GM19452 (cell line): ENCODE results near the gene PRRC2B.

ENCODE experiments used
- ATAC-seq: cut with Tn5 transposase; IDR thresholded peaks from one replicate; pipeline ENCODE4 v1.9.1; 2021; ENCODE audit not compliant: unreplicated experiment

Gene PRRC2B

DNA sequence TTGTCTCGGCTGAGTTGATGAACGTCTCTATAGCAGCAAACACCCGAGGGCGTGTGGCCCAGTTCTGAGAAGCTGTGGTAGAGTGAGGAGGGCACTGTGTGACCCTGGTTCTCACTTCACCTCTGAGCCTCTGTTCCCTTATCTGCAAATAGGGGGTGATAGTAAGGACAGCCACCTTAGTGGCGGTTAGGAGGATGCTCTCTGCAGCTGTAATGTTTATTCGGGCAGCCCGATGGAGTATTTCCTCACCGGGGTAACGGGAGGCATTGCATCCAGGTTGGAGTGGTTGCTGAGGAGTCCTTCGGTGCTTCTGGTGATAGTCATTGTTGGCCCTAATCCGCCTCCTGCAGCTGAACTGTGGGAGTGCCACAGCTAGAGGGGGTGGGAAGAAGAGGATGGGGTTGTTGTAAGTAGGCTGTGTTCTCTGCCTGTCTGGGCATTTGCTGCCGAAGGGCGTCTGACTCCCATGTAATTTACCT lies 13.9 kb downstream of the PRRC2B start:
- no peak for ATAC-seq

DNA sequence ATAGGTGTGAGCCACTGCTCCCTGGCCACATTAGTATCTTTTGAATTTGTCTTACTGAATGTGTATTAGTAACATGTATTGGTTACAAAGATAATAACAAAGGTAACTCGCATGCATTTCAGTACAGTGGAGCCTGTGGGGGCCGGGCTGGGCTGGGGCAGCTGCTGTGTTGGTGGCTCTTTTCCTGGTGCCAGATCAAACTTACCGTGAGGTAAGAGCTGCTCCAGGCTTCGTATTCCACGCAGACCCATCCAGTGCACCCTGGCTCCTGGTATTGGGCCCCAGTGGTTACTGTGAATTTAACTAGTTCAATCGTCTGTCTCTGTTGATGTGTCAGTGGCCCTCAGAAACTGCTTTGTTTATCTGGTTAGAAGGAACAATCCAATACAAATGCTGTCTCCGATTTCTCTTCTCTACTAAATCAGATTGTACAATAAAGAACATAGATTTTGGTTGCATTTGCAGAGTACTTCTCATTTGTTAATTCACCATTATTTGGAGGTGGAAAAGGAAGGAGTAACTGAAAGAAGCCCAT lies 15.6 kb downstream of the PRRC2B start:
- ATAC-seq: no peak

DNA sequence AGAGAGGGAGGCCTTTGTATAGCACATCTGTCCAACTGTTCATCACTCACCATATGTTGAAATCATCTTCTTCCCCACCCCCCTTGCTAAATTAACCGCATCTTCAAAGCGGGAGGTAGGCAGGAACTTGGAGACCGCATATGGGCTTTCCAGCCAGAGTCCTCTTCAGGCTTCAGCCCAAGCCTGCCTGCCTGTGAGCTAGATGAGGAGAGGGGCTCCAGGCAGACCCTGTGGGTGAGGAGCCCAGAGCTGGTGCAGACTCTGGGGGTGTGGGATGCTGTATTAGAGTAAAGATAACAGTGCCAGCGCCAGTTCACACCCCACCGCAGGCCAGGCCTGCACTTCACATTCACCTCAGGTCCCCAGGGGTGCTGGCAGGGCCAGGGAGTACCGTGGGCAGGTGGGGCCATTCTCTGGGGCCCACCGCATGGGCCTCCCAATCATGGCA lies 16.2 kb downstream of the PRRC2B start:
- ATAC-seq: no peak

DNA sequence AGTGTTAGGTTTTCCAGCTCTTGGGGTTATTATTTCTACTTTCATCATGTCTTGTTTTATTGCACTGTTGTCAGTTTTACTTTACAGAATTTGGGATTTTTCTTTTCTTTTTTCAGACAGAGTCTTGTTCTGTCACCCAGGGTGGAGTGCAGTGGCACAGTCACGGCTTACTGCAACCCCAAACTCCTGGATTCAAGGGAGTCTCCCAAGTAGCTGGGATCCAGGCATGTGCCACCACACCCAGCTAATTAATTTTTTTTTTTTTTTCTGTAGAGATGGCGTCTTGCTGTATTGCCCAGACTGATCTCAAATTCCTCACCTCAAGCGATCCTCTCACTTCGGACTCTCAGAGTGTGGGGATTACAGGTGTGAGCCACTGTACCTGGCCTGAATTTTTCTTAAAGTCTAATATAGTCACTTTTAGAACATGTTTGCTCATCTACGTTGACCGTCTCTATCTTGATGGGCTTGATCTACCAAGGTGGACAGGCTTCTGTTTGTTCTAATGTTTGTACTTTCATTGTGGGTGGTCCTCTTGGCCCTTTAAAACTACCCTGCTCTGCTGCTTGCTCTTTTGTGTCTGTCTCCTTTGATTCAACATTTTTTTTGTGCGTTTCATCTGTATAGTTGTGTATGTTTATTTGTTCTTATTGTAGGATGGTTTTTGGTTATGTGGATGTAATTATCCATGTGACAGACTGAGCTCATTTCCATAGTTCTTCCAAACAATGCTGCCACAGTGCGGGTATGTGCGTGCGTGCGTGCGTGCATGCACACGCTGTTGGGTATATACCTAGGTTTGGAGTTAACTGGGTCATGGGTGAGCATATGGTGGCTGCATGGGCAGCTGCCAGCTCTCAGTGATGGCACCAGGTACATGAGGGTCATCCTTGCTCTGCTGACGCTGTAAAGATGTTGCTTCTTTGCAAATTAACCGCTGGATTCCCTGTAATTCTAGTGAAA lies 18.1 kb downstream of the PRRC2B start:
- ATAC-seq: no peak

DNA sequence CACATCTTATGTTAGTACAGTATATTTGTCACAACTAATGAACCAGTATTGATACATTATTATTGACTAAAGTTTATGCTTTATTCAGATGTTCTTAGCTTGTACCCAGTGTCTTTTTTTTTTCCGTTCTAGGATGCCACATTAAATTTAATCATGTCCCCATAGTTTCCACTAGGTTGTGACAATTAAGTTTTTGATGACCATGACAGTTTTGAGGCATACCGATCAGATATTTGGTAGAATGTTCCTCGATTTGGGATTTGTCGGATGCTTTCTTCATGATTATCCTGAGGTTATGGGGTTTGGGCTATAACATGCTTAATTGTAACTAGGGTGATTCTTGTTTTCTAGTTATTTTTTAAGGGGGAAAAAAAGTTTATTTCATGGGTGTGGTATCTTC lies 22.6 kb downstream of the PRRC2B start:
- no peak for ATAC-seq

DNA sequence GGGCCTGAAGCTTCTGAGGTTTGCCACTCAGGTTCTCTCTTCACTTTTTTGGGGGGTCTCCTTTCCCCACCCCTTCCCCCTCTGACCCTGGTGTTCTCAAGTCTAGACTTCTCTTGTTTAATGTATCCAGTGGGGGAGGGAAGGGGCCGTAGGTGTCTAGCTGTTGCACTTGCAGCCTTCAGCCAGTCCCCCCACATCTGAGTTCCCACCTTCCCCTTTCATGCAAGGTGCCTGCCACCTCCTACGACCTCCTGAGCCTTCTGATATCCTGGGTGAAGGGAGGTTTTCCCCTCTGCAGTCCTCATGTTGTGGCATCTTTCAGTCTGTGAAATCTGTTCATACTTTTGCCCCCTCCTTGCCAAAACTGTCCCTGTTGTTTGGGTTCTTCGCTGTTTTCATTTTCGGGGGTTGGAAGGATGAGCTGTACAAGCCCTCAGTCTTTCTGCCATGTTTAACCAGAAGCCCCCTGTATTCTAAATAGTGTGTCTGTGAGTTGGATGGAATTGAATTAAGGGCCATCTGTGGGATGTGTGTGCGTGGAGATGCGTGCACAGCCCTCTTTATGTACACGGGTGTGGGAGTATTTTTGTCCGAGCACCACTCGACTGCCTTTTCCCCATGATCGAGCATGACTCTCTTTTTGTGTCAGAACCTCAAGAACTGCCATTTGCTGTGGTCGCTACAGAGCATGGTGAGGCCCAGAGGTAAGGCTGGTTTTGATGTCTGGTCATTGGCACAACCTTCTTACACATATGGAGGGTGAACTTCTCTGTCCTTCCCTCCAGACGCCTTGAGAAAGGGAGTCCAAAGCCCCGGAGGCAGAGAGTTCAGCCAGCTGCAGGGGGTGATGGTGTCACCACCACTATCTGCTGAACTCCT lies 23.6 kb downstream of the PRRC2B start:
- no peak for ATAC-seq

DNA sequence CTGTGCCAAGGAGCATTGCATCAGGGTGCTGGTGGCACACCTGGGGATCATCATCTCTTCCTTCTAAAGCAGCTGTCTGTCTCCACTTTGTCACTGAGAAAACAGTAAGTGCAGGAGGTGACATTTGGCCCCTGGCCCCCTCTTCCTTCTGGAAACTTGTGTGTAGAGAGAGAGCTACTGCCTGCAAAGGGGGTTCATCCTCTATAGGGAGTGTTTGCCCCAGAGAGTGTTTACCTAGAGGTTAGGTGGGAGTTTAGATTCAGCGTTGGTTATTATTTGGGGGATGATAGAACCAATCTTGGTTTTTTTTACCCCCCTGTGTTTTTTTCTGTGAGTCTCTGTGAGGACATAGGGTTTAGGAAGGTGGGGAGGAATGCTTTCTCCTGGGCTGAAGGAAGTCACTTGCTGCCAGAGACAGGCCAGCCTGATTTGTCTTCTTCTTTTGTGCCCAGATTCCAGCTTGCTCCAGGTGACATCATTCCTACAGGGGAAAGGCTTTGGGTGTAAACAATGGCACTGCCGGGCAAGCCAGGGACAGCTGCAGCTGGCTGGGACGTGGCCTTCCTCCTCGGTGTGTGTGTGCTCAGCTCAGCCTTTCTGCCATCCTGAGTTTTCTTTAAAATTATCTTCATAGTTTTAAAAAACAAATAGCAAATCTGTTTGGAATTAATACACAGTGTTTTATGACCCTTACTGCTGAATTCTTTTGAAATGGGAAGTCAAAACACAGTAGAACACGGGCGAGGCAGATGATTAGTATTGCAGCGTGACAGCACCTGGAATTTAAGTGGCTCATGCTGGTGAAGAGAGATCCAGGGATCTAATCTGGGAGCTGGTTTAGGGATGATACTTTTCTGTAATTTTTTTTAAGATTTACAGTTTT lies 24.5 kb downstream of the PRRC2B start:
- no peak for ATAC-seq

DNA sequence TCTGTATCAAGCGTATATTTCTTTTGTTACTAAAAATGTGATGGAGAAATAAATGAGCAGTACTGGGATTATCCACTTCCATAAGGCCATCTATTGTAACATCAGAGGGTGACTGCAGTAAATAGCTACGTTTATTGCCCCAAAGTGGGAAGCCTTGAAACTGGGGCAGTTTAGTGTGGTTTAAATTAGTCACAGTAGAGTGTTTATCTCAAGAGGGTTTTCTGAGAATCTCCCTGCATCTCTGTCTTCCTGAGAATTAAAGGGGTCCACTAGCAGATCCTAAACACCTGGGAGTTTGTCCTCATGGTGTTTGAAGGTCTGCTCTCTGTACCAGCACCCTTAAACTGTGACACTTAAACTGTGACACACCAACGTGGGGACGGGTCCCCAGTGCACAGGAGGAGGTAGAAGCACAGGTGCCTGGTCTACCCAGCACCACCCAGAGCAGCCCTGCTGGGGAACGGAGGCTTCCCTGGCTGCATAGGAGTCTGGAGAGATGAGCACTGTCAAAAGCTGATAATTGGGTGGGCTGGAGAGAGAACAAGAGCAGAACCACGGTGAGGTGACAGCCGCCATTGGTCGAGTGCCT lies 25.2 kb downstream of the PRRC2B start:
- no peak for ATAC-seq

DNA sequence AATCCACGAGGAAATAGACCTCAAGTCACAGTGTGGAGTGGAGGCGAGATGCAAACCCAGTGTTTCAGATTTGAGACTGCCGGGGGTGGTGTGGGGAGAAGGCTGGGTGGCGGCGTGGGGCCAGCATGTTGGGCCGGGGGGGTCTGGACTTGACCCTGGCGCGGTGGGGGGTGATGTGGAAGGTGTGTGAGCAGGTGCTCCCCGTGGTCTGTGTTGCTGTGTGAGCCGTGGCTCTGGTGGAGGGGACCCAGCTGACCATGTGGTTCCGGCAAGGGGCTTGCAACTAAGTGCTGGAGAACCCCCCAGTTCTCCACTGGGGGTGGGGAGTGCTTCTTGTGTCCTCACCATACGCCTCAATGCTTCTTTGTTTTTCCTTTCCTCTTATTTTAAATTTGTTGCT lies 25.8 kb downstream of the PRRC2B start:
- ATAC-seq: no peak

DNA sequence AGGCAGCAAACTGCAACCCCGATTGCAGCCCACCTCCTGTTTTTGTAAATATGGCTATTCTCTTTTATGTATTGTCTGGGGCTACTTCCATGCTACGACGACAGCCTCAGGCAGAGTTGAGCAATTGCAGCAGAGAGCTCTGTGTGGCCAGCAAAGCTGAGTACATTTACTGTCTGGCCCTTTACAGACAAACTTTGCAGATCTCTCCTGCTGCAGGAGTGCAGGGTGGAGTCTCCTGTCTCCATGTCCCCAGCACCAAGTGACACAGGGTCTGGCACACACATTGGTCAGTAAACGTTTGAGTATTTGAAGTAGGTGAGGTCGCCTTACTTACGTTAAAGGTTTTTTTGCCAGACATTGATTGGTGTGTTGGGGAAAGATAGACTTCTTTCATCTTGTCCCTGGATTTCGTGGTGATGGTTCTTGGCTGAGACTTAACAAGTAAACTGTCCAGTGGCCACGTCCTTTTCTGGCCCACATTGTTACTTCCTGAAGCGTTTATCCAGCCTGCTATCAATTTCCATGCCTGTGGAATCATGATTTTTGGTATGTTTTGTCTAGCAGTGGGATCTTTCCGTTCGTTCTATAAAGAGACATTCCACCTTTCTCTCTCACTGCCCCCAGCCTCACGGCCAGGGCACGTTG lies 27.2 kb downstream of the PRRC2B start:
- no peak for ATAC-seq

DNA sequence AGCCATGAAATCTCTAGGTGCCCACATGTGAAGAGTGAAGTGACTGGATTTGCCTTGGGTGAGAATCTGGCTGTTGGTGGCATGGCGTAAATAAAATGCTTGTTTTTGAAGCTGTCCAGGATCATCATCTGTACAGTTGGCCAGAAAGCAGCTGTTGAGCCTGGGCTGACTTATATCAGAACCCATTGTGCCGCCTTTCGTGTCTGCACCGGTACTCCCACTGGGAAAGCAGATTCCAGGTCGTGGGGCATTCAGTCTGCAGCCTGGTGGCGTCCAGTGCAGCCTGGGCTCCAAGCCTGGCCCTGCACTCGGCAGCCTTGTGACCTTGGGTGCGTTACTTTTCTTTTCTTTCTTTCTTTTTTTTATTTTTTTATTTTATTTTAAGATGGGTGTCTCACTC lies 27.8 kb downstream of the PRRC2B start:
- no peak for ATAC-seq

DNA sequence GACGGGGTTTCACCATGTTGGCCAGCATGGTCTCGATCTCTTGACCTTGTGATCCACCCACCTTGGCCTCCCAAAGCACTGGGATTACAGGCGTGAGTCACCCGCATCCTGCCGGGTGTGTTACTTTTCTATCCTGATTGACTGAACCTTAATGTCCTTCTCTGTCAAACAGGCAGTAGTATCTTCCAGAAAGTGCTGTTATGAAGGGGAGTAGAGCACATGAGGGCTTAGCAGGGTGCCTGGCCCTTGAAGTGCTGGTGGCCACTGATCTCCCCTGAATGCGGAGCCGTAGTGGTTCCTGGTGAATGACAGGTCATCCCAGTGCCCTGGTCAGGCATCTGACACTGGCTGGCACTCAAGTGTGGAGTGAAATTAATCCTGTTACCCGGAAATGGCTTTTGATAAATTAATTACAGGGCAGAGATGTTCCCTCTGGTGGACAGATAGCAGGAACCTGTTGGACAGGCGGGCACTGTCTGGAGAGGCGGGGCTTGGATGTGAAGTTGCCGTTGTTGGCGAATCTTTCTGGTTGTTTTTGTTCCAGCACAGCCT lies 28.4 kb downstream of the PRRC2B start:
- no peak for ATAC-seq

DNA sequence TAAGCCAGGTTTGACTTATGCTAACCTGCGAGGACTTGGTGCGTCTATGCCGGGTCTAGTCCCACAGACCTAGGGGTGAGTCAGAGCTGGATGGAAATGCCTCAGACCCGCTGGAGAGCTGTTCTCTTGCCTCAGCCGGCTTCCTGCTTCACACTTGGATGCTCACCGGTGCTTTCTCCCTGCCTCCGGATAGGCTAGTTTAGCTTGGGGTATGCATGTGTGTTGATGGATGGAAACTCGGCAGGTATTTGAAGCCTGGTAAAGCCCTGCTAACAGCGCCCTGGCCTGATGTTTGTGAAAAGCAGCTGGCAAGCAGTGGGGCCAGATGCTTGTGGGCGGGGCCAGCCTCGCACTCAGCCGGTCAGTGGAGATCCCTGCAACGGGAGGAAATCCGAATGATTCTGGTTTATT lies 29.3 kb downstream of the PRRC2B start:
- ATAC-seq: no peak

DNA sequence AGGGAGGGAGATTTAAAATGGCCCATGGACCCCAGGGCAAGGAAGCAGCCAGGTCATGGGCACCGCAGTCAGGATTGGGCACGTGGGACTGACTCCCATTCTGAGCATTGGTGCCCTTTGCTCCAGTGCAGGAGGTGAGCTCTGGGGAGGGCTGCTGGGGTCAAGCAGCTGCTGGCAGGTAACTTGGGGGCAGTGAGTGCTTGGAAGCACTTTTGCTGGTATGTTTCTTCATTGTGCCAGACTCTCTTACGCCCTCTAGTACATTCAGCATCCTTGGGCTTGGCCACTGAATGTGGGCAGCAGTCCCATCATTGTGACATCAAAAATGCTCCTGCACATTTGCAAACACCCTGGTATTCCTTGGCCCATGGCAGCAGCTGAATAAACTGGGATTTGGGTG lies 32.7 kb downstream of the PRRC2B start:
- ATAC-seq: no peak

DNA sequence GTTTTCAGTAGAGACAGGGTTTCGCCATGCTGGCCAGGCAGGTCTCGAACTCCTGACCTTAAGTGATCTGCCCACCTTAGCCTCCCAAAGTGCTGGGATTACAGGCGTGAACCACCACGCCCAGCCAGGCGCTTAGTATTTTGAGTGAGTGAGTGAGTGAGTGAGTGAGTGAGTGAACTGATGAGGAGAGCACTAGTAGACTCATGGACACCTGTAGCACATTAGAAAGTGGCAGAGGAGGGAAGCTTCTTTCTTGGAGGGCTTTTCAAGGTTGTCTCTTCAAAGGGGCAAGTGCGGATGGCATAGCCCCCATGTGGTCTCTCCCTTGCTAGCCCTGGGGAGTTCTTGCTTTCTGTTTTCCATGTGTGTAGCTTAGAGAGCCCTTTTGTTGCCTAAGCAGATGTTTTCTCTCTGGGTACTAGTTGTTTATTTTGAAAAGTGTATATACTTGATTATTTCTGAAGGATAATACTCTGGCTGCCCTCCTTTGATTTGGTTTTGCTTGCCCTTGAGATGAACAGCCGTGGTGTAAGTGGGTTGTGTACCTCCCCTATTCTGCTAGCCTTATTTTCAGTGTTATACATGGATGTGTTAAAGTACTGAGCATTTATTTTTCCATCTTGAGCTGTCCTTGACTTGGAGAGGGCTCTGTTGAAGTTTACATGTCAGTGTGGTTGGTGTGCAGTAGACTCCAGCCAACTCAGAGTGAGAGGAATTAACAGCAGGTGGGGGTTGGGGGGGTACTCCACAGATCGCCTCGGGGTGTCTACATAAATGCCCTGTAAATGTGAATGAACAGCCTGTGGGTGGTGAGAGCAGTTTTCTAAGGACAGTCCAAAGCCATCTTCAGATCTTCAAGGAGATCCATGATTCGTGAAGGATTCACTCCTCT lies 35.5 kb downstream of the PRRC2B start:
- ATAC-seq: no peak

DNA sequence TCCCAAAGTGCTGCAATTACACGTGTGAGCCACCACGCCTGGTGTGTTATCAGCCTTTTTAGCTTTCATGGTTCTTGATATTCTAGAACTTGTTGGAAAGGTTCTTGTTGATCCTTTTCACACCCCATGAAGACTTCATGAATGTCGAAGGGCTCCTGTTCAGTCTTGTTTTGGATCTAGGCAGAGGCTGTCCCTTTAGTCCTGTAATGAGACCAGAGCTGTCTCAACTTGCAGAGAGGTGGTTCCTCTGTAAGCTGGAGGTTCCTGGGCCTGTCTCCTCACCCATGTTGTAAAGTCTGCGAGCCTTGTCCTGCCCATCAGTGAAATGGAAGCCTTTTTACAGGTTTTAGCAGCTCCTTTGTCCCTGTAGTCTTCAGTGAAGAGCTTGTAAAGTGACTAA lies 38.2 kb downstream of the PRRC2B start:
- no peak for ATAC-seq

DNA sequence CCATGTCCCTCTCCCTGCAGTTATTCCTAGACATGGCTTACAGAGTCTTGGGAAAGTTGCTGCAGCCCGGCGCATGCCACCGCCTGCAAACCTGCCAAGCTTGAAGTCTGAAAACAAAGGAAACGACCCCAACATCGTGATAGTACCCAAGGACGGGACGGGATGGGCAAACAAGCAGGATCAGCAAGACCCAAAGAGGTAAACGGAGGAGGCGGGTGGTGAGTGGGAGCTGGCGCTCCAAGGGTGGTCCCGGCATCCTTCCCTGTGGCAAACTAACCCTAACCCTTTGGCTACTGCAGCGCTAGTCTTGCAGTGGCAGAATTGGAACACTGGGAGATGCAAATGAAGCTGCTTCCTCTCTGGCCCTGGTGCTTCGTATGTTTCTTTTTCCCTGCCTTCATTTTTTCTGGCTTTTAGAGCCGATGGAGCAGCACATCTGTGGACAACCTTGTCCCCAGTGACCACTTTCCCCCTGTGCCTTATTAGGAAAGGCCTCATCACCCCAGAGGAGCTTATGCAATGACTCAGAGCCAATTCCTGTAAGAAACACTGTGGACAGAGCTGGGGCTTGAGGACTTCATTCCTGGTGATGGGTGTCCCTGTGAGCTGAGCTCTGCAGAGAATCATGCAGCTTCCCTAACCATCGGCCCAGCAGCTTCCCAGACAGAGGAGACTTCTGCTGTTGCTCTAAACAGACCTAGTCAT lies 38.9 kb downstream of the PRRC2B start:
- no peak for ATAC-seq
